ENCODE results near the gene AKR1D1. TPM values are rescaled to one million over a fixed set of nuclear protein-coding genes. Genes with fewer than 3 reads are reported as not detected.

The AKR1D1 gene
- total and polyA plus RNA-seq, 10 of the 15 experiments (the other 5 are each of a cell fraction or from before 2014, with no cell fraction given), result 0.09 to 0.34 TPM; not detected in 8

- Histone ChIP-seq H3K4me1 (ENCODE audit: control insufficient read depth, insufficient read depth, low read length) (peaks cover 6% of the 10 kb centered on the region; the same call in 1 of the 2 replicates), H3K9ac (ENCODE audit: control insufficient read depth, insufficient read depth, low read length) (no peak overlapping the region), H4K20me1 (ENCODE audit: control insufficient read depth, insufficient read depth) (no peaks in the 10 kb centered on the region), H3K79me2 (ENCODE audit: control insufficient read depth, insufficient read depth, low read length) (no peaks in the 10 kb centered on the region), H3K36me3 (ENCODE audit: control insufficient read depth in 2 of 2, insufficient read depth in 2 of 2, low read length in 1 of 2) (no peaks in the 10 kb centered on the region), H2AFZ (ENCODE audit: control insufficient read depth, low read depth, low read length) (no peak overlapping the region), H3K4me2 (ENCODE audit: control insufficient read depth, insufficient read depth) (no peak overlapping the region), H3K27ac (ENCODE audit: control insufficient read depth, insufficient read depth) (no peak overlapping the region), H3K9me3 (replicated peaks; ENCODE audit: control insufficient read depth, insufficient read depth, low read length) (no peaks in the 10 kb centered on the region), H3K27me3 (replicated peaks in 1 of 2; ENCODE audit: control insufficient read depth in 2 of 2, insufficient read depth in 2 of 2, low read length in 1 of 2) (no peaks in the 10 kb centered on the region), H3K4me3 (no peak overlapping the region)
- in situ Hi-C loops (cut with MboI), result no loop called here
- ChIA-PET POLR2A (no interaction called here), CTCF (interaction anchor here (1.1 kb wide), 1 partner anchor 134 kb away, joined by 3 read pairs; no protein-coding TSS in a partner anchor), RAD21 (ENCODE audit: unreplicated experiment) (no interaction called here), SMC1A (ENCODE audit: uncharacterized antibody, unreplicated experiment) (interaction anchor here (2.6 kb wide), 1 partner anchor 19 kb away, joined by 6 read pairs; no protein-coding TSS in a partner anchor)
- ATAC-seq (no peak), FAIRE-seq (no peak), DNase-seq (ENCODE audit: low read depth, low spot score) (no peak)
- TF ChIP-seq ESRRA (IDR thresholded peaks at IDR 0.05; ENCODE audit: low read length) (no peak), PAX5 (IDR thresholded peaks at IDR 0.05; ENCODE audit: borderline replicate concordance, low read depth, low read length) (no peak), SREBF1 (IDR thresholded peaks at IDR 0.05; ENCODE audit: low read length) (no peak), CBX5 (IDR thresholded peaks at IDR 0.05; ENCODE audit: low read depth) (no peak), LARP7 (IDR thresholded peaks at IDR 0.05) (no peak), NFIC (IDR thresholded peaks at IDR 0.05; ENCODE audit: low read depth, low read length) (no peak), FOS (IDR thresholded peaks at IDR 0.05; ENCODE audit: borderline replicate concordance, extremely low read depth, insufficient read length) (no peak), RAD51 (IDR thresholded peaks at IDR 0.05) (no peak), MXI1 (IDR thresholded peaks at IDR 0.05; ENCODE audit: low read depth, low read length) (no peak), EZH2 (IDR thresholded peaks at IDR 0.05; ENCODE audit: borderline replicate concordance, control insufficient read depth, low read depth, low read length) (no peak), IKZF1 (conservative IDR thresholded peaks at IDR 0.05) (no peak), CBX3 (IDR thresholded peaks at IDR 0.05; ENCODE audit: borderline replicate concordance, low read depth) (no peak)
- TF ChIP-seq, protein P1, sequence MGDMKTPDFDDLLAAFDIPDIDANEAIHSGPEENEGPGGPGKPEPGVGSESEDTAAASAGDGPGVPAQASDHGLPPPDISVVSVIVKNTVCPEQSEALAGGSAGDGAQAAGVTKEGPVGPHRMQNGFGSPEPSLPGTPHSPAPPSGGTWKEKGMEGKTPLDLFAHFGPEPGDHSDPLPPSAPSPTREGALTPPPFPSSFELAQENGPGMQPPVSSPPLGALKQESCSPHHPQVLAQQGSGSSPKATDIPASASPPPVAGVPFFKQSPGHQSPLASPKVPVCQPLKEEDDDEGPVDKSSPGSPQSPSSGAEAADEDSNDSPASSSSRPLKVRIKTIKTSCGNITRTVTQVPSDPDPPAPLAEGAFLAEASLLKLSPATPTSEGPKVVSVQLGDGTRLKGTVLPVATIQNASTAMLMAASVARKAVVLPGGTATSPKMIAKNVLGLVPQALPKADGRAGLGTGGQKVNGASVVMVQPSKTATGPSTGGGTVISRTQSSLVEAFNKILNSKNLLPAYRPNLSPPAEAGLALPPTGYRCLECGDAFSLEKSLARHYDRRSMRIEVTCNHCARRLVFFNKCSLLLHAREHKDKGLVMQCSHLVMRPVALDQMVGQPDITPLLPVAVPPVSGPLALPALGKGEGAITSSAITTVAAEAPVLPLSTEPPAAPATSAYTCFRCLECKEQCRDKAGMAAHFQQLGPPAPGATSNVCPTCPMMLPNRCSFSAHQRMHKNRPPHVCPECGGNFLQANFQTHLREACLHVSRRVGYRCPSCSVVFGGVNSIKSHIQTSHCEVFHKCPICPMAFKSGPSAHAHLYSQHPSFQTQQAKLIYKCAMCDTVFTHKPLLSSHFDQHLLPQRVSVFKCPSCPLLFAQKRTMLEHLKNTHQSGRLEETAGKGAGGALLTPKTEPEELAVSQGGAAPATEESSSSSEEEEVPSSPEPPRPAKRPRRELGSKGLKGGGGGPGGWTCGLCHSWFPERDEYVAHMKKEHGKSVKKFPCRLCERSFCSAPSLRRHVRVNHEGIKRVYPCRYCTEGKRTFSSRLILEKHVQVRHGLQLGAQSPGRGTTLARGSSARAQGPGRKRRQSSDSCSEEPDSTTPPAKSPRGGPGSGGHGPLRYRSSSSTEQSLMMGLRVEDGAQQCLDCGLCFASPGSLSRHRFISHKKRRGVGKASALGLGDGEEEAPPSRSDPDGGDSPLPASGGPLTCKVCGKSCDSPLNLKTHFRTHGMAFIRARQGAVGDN (IDR thresholded peaks at IDR 0.05), result no peak
- intact Hi-C loops (cut with micrococcal nuclease; ENCODE audit: unreplicated experiment), result no loop called here
- no TSS peak for BruUV-seq (replicated peaks)
Measured at GRCh38 chr7:138142583-138143201, 66.4 kb downstream of the AKR1D1 start.

Measured in GM12878 (cell line).